Left lung (tissue), 10 donors: ENCODE results near the gene TSPAN2. TPM values are rescaled to one million over a fixed set of nuclear protein-coding genes. Genes with fewer than 3 reads are reported as not detected.

ENCODE experiments used
- ATAC-seq: fragments of 200-7000 bp; cut with Tn5 transposase; one replicate; pipeline ENCODE4 v1.9.1; 2020; ENCODE audit warnings: moderate library complexity
- DNase-seq, 4 donors: peaks; one replicate each; pipeline ENCODE4 v3.0.0-alpha.2; 2013 to 2020
- H3K27ac ChIP-seq, 2 donors: fragments of 200-600 bp; sonication (generic) in 1 of 2; one replicate each; pipeline versions ENCODE4 v1.5.0 to v1.8.0; 2020 to 2021
- H3K27me3 ChIP-seq, 2 donors: fragments of 200-600 bp; sonication (generic) in 1 of 2; one replicate each; pipeline versions ENCODE4 v1.5.0 to v1.8.0; 2020 to 2021
- H3K36me3 ChIP-seq, 2 donors: fragments of 200-600 bp; sonication (generic) in 1 of 2; one replicate each; pipeline versions ENCODE4 v1.5.0 to v1.8.0; 2020 to 2021
- H3K4me1 ChIP-seq, 2 donors: fragments of 200-600 bp; one replicate each; pipeline ENCODE4 v1.8.0; 2021
- H3K4me3 ChIP-seq, 2 donors: fragments of 200-600 bp; sonication (generic) in 1 of 2; one replicate each; pipeline versions ENCODE4 v1.5.0 to v1.8.0; 2020 to 2021; ENCODE audit warnings: mild to moderate bottlenecking in 1 of 2
- H3K9me3 ChIP-seq, 2 donors: fragments of 200-600 bp; sonication (generic) in 1 of 2; one replicate each; pipeline versions ENCODE4 v1.5.0 to v1.8.0; 2020 to 2021
- CTCF ChIP-seq, 2 donors: fragments of 200-600 bp; sonication (generic) in 1 of 2; IDR thresholded peaks; one replicate each; pipeline versions ENCODE4 v1.5.0 to v1.8.0; 2021; ENCODE audit warnings: antibody characterized with exemption in 2 of 2
- intact Hi-C, 2 donors: fragments of 100-400 bp; cut with DNase I; formaldehyde crosslinking; loops; one replicate each; pipeline versions ENCODE4 v1.11.2 to v1.14.2; 2022
- polyA plus RNA-seq, 6 donors: library from polyadenylated mRNA; unstranded; fragments of 120-200 nt; gene quantifications; one replicate each; pipeline ENCODE4 v1.2.1, GENCODE V29; 2013; ENCODE audit not compliant: insufficient read length in 6 of 6
- total RNA-seq, 2 donors: library from RNA; stranded (reverse); fragmentation: NEBNext Ultra II Directional; extraction: Animal tissue kit (Norgen Biotek cat#: 25700); gene quantifications; one replicate each; pipeline ENCODE4 v1.2.1, GENCODE V29; 2021
- donor health status: DM: no; HTN: yes; CAD: no.
- donor health status: DM: no; HTN: no; CAD: no.

TSPAN2 gene
- total and polyA plus RNA-seq, 8 donors: 7.9 to 10.6 (median 8.8) TPM

GRCh38 chr1:115123116-115123515 lies 33.8 kb upstream of the TSPAN2 start:
- H3K36me3 ChIP-seq: no peaks in the 10 kb centered on the region

GRCh38 chr1:115121793-115122192 lies 32.5 kb upstream of the TSPAN2 start:
- intact Hi-C loops: loop anchor here in 1 of 2 donors (5.0 kb wide), 1 partner anchor 476 kb away; no protein-coding TSS in a partner anchor
- Histone ChIP-seq H3K27ac (no peak overlapping the region), H3K27me3 (peaks cover 0 to 9% of the 10 kb centered on the region in 2 donors), H3K9me3 (peaks cover 0 to 25% of the 10 kb centered on the region in 2 donors), H3K4me3 (no peak overlapping the region), H3K4me1 (peaks cover 0 to 3% of the 10 kb centered on the region in 2 donors), H3K36me3 (no peaks in the 10 kb centered on the region)
- ATAC-seq (no peak), DNase-seq (no peak)
- no peak for TF ChIP-seq CTCF (IDR thresholded peaks at IDR 0.05)

More at GRCh38 chr1:115123116-115123515, 33.8 kb upstream of the TSPAN2 start:
- no peak overlapping the region for H3K27ac ChIP-seq
- no peak for DNase-seq
- H3K27me3 ChIP-seq: peaks cover 0 to 9% of the 10 kb centered on the region in 2 donors
- H3K9me3 ChIP-seq: peaks cover 0 to 25% of the 10 kb centered on the region in 2 donors
- no peak overlapping the region for H3K4me3 ChIP-seq
- TF ChIP-seq CTCF (IDR thresholded peaks at IDR 0.05): no peak
- no peak for ATAC-seq
- intact Hi-C loops: loop anchor here in 1 of 2 donors (5.0 kb wide), 1 partner anchor 474 kb away; no protein-coding TSS in a partner anchor
- peaks cover 0 to 3% of the 10 kb centered on the region in 2 donors for H3K4me1 ChIP-seq

- Histone ChIP-seq H3K4me1 (peaks cover 0 to 3% of the 10 kb centered on the region in 2 donors), H3K27me3 (peaks cover 0 to 9% of the 10 kb centered on the region in 2 donors), H3K9me3 (peaks cover 0 to 25% of the 10 kb centered on the region in 2 donors), H3K27ac (no peak overlapping the region), H3K4me3 (no peak overlapping the region), H3K36me3 (no peaks in the 10 kb centered on the region)
- TF ChIP-seq CTCF (IDR thresholded peaks at IDR 0.05): no peak
- DNase-seq (no peak), ATAC-seq (no peak)
- intact Hi-C loops: loop anchor here in 1 of 2 donors (5.0 kb wide), 1 partner anchor 477 kb away; no protein-coding TSS in a partner anchor
Measured at GRCh38 chr1:115120296-115120695, 31.0 kb upstream of the TSPAN2 start.

- intact Hi-C loops: loop anchor here in 1 of 2 donors (10.0 kb wide), 1 partner anchor 144 kb away; no protein-coding TSS in a partner anchor
- Histone ChIP-seq H3K36me3 (no peaks in the 10 kb centered on the region), H3K4me3 (no peak overlapping the region), H3K4me1 (peaks cover 0 to 3% of the 10 kb centered on the region in 2 donors), H3K27ac (no peak overlapping the region), H3K9me3 (peaks cover 0 to 20% of the 10 kb centered on the region in 2 donors), H3K27me3 (peaks cover 0 to 9% of the 10 kb centered on the region in 2 donors)
- ATAC-seq (no peak), DNase-seq (no peak)
- TF ChIP-seq CTCF (IDR thresholded peaks at IDR 0.05): no peak
Measured at GRCh38 chr1:115118611-115119010, 29.3 kb upstream of the TSPAN2 start.

GRCh38 chr1:115118086-115118485 lies 28.8 kb upstream of the TSPAN2 start:
- H3K36me3 ChIP-seq: no peaks in the 10 kb centered on the region
- no peak for TF ChIP-seq CTCF (IDR thresholded peaks at IDR 0.05)
- H3K27me3 ChIP-seq: peaks cover 0 to 8% of the 10 kb centered on the region in 2 donors
- H3K4me1 ChIP-seq: peaks cover 0 to 3% of the 10 kb centered on the region in 2 donors
- H3K27ac ChIP-seq: no peak overlapping the region
- DNase-seq: no peak
- H3K4me3 ChIP-seq: no peak overlapping the region
- peak; percentile 64 for ATAC-seq
- intact Hi-C loops: loop anchor here in 1 of 2 donors (10.0 kb wide), 1 partner anchor 143 kb away; no protein-coding TSS in a partner anchor
- peaks cover 0 to 20% of the 10 kb centered on the region in 2 donors for H3K9me3 ChIP-seq
